OCI-LY1 (cell line): Measurements from ENCODE around the gene DNAAF5.

Experiments used
- CTCF ChIP-seq: fragments of 200-600 bp; sonication (generic), shearing (Covaris generic); IDR thresholded peaks from 2 replicates; pipeline ENCODE4 v1.5.1; 2017; ENCODE audit warnings: mild to moderate bottlenecking, antibody characterized with exemption, low read length, moderate library complexity, mixed read lengths
- EZH2 ChIP-seq: fragments of 200-600 bp; sonication (generic), shearing (Covaris generic); IDR thresholded peaks from 2 replicates; pipeline ENCODE4 v1.8.0; 2017; ENCODE audit warnings: borderline replicate concordance, mixed run types, mild to moderate bottlenecking, antibody characterized with exemption, low read length, moderate library complexity, mixed read lengths

- no peak for TF ChIP-seq CTCF
- no peak for TF ChIP-seq EZH2
These were observed 68.3 kb downstream of the DNAAF5 start for GRCh38 chr7:794671-795329.
